KMS-11 (cell line): ENCODE results near the gene STK32C.

Experiments
- H2AFZ ChIP-seq: fragments of 200-600 bp; sonication (generic); 2 replicates; pipeline ENCODE4 v1.6.1; 2016; ENCODE audit warnings: antibody characterized with exemption, mixed run types, low read depth
- H3K27ac ChIP-seq: fragments of 200-600 bp; sonication (generic); 2 replicates; pipeline ENCODE4 v1.6.1; 2016; ENCODE audit warnings: mild to moderate bottlenecking, mixed run types
- H3K27me3 ChIP-seq: fragments of 200-600 bp; sonication (generic); 2 replicates; pipeline ENCODE4 v1.6.1; 2017; ENCODE audit warnings: mild to moderate bottlenecking, low read depth, mixed run types, moderate library complexity; ENCODE audit not compliant: insufficient read depth
- H3K36me3 ChIP-seq: fragments of 200-600 bp; sonication (generic); 2 replicates; pipeline ENCODE4 v1.6.1; 2017; ENCODE audit warnings: mild to moderate bottlenecking, mixed run types; ENCODE audit not compliant: insufficient read depth
- H3K4me1 ChIP-seq: fragments of 200-600 bp; sonication (generic); 2 replicates; pipeline ENCODE4 v1.6.1; 2016; ENCODE audit warnings: mild to moderate bottlenecking, low read depth, mixed run types; ENCODE audit not compliant: poor library complexity, severe bottlenecking
- H3K4me2 ChIP-seq: fragments of 200-600 bp; sonication (generic); 2 replicates; pipeline ENCODE4 v1.7.0; 2016; ENCODE audit warnings: mild to moderate bottlenecking, mixed run types
- H3K4me3 ChIP-seq: fragments of 200-600 bp; sonication (generic); IDR thresholded peaks from 2 replicates; pipeline ENCODE4 v1.6.1; 2017; ENCODE audit warnings: low read depth, low read length, mixed read lengths; ENCODE audit not compliant: insufficient read depth
- H3K79me2 ChIP-seq: fragments of 200-600 bp; sonication (generic); 2 replicates; pipeline ENCODE4 v1.6.1; 2016; ENCODE audit warnings: low read depth, mixed run types; ENCODE audit not compliant: insufficient read depth
- H3K9ac ChIP-seq: fragments of 200-600 bp; sonication (generic); 2 replicates; pipeline ENCODE4 v1.6.1; 2016; ENCODE audit warnings: mild to moderate bottlenecking, mixed run types
- H4K20me1 ChIP-seq: fragments of 200-600 bp; sonication (generic); 2 replicates; pipeline ENCODE4 v1.6.1; 2016; ENCODE audit warnings: mild to moderate bottlenecking, mixed run types; ENCODE audit not compliant: insufficient read depth
- TF ChIP-seq, protein P1 (sequence below): fragments of 200-600 bp; sonication (generic); conservative IDR thresholded peaks from 2 replicates; pipeline ENCODE4 v1.6.1; 2017; ENCODE audit warnings: low read depth, mild to moderate bottlenecking, antibody characterized with exemption, low read length, moderate library complexity, mixed read lengths

The STK32C gene

GRCh38 chr10:132347211-132347930, 39.6 kb upstream of the STK32C start:
- Histone ChIP-seq H3K4me2 (no peak overlapping the region), H2AFZ (no peak overlapping the region), H3K4me1 (no peaks in the 10 kb centered on the region), H3K36me3 (no peaks in the 10 kb centered on the region), H3K79me2 (no peaks in the 10 kb centered on the region), H3K4me3 (no peak overlapping the region), H3K27me3 (no peaks in the 10 kb centered on the region), H3K27ac (no peak overlapping the region), H4K20me1 (no peaks in the 10 kb centered on the region), H3K9ac (no peak overlapping the region)
- TF ChIP-seq, protein P1, sequence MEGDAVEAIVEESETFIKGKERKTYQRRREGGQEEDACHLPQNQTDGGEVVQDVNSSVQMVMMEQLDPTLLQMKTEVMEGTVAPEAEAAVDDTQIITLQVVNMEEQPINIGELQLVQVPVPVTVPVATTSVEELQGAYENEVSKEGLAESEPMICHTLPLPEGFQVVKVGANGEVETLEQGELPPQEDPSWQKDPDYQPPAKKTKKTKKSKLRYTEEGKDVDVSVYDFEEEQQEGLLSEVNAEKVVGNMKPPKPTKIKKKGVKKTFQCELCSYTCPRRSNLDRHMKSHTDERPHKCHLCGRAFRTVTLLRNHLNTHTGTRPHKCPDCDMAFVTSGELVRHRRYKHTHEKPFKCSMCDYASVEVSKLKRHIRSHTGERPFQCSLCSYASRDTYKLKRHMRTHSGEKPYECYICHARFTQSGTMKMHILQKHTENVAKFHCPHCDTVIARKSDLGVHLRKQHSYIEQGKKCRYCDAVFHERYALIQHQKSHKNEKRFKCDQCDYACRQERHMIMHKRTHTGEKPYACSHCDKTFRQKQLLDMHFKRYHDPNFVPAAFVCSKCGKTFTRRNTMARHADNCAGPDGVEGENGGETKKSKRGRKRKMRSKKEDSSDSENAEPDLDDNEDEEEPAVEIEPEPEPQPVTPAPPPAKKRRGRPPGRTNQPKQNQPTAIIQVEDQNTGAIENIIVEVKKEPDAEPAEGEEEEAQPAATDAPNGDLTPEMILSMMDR: no peak

- Histone ChIP-seq H3K27me3 (no peaks in the 10 kb centered on the region), H4K20me1 (no peaks in the 10 kb centered on the region), H3K4me3 (no peak overlapping the region), H3K4me1 (no peaks in the 10 kb centered on the region), H2AFZ (no peak overlapping the region), H3K36me3 (no peaks in the 10 kb centered on the region), H3K79me2 (no peaks in the 10 kb centered on the region), H3K27ac (no peak overlapping the region), H3K9ac (no peak overlapping the region), H3K4me2 (no peak overlapping the region)
- TF ChIP-seq, protein P1: no peak
These were observed 39.1 kb upstream of the STK32C start for GRCh38 chr10:132346806-132347205.

GRCh38 chr10:132345345-132345744, 37.6 kb upstream of the STK32C start:
- Histone ChIP-seq H3K4me2 (no peak overlapping the region), H3K36me3 (no peaks in the 10 kb centered on the region), H4K20me1 (no peaks in the 10 kb centered on the region), H3K4me1 (no peaks in the 10 kb centered on the region), H3K27ac (no peak overlapping the region), H3K4me3 (no peak overlapping the region), H3K9ac (no peak overlapping the region), H2AFZ (no peak overlapping the region), H3K27me3 (no peaks in the 10 kb centered on the region), H3K79me2 (no peaks in the 10 kb centered on the region)
- TF ChIP-seq, protein P1: no peak

- Histone ChIP-seq H3K9ac (no peak overlapping the region), H3K36me3 (no peaks in the 10 kb centered on the region), H2AFZ (no peak overlapping the region), H3K27me3 (no peaks in the 10 kb centered on the region), H3K4me3 (no peak overlapping the region), H3K4me1 (no peaks in the 10 kb centered on the region), H4K20me1 (no peaks in the 10 kb centered on the region), H3K27ac (no peak overlapping the region), H3K79me2 (no peaks in the 10 kb centered on the region), H3K4me2 (no peak overlapping the region)
- TF ChIP-seq, protein P1: no peak
These were observed 36.6 kb upstream of the STK32C start for GRCh38 chr10:132344386-132344785.
